ENCODE data around the gene REM2.
A peak's percentile ranks its signal among the peaks of the same experiment; 100 is the strongest.
"Not testable (repeated sequence)": the region's sequence is repeated elsewhere in the genome, so short reads cannot be mapped to it uniquely, and the experiment has no call there.

Gene REM2

GRCh38 chr14:22896760-22897159 is 13.7 kb downstream of the REM2 start:
- no peak for DNase-seq (ENCODE audit: low read depth in 3 of 3)

- no peak for DNase-seq (ENCODE audit: low read depth in 3 of 3)
Observed at GRCh38 chr14:22897357-22897756, 14.3 kb downstream of the REM2 start.

- DNase-seq (ENCODE audit: low read depth in 3 of 3), result no peak
Observed at GRCh38 chr14:22898302-22899090, 15.5 kb downstream of the REM2 start.

DNA sequence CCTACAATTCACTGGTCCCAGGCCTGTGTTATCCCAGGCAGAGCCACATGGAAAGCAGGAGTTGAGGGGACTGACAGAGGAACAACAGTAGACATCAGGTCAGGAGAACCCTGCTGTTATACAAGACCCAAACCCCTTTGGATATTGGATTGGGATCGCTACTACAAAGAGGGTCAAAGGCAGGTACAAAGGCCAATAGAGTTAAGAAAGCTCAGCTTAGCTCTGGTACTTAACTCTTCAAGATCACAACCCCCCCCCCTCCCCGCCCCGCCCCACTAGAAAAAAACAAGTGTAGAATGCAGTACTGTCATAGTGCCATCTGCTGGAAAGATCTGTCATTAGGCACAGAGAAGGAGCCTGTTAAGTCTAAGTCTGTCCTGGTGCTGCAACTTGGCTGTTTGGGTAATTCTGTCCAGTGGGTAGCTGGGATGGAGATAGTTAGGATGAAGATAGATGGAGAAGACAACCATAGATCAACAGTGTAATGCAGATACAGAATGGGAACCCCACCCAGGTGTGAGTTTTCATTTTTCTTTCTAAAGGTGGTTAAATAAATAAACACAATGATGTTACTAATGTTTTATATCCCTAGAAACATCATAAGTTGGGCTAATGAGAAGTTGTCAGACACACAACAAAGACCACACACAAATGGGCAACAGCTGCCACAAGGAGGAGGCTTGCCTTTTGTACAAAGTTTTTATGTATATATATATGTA is 17.2 kb downstream of the REM2 start:
- peak in 1 of 3 experiments; percentile 32 for DNase-seq (ENCODE audit: low read depth in 3 of 3)

DNA sequence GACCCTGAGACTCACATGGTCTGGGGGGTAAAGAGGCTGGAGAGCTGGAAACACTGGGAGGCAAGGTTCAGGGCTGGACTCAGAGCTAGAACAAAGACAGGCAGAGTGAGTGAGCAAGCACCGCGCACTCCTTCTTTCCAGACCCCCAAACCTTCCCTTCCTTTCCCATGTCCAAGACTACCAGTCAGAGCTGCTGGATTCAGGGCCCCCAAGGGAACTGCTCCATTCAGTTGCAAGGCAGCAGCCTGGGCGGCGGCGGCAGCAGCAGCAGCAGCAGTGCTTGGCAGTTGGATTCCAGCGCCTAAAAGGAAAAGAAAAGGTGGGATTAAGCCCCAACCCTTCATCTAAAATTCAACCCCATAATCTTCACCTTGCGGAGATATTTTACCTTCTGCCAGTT is 18.8 kb downstream of the REM2 start:
- no peak for DNase-seq (ENCODE audit: low read depth in 3 of 3)

DNA sequence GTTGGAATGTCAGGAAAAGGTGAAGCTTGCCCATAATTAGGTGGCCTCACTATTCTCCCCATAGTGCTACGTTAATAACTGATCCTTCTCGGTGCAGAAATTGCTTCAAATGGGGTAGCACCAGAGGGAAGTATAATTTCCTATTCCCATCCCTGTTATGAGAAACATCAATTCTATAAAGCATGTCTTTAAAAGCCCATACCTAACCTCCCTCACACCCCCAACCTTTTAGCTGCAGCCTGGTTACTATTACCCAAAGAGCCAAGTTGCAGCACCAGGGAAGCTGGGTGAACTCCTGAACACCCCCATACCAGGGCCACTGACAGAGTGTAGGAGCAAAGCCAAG is 20.7 kb downstream of the REM2 start:
- no peak for DNase-seq (ENCODE audit: low read depth in 3 of 3)

DNA sequence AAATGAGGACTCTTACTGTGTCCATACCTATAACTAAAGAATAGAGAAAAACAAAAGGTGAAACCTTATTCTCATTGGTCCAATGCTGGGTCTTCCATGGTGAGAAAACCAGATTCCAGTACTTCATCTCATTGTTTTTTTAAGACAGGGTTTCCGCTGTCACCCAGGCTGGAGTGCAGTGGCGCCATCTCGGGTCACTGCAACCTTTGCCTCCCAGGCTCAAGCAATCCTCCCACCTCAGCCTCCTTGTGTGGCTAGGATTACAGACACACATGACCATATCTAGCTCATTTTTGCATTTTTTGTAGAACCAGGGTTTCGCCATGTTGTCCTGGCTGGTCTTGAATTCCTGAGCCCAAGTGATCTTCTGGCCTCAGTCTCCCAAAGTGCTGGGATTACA is 22.6 kb downstream of the REM2 start:
- DNase-seq (ENCODE audit: low read depth in 3 of 3), result no peak

DNA sequence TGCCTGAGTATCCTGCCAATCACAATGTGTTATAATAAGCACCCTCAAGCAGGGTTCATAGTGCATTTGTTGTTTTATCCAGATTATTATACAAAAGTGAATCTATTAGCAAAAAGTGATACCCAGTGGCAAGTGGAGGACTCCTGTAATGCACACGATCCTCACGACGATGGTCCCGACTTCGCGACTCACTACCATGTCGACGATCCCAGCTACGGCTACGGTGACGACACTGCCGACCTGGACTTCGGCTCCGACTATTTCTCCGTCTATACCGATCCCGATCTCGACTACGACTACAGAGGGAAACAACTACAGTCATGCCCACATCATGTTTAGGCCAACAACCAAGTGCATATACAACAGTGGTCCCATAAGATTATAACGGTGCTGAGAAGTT is 23.1 kb downstream of the REM2 start:
- DNase-seq (ENCODE audit: low read depth in 3 of 3), result no peak

GRCh38 chr14:22907429-22907828 is 24.4 kb downstream of the REM2 start:
- no peak for DNase-seq (ENCODE audit: low read depth in 3 of 3)

GRCh38 chr14:22908601-22909000 is 25.6 kb downstream of the REM2 start:
- no peak for DNase-seq (ENCODE audit: low read depth in 3 of 3)

DNA sequence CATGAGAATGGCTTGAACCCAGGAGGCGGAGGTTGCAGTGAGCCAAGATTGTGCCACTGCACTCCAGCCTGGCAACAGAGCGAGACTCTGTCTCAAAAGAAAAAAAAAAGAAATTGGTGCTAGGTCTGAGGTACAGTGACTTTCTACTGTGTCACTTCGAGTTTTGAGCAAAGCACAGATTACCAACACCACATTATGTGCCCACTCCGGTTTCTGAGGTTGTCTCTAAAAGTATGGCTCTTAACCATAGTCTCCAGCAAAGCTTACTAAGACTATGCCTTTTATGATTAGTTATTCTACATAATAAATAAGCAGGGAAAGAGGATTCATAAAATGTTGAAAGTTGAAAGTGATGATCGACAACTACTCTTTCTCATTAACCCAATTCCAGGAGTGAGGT is 27.9 kb downstream of the REM2 start:
- DNase-seq (ENCODE audit: low read depth in 3 of 3), result no peak

DNA sequence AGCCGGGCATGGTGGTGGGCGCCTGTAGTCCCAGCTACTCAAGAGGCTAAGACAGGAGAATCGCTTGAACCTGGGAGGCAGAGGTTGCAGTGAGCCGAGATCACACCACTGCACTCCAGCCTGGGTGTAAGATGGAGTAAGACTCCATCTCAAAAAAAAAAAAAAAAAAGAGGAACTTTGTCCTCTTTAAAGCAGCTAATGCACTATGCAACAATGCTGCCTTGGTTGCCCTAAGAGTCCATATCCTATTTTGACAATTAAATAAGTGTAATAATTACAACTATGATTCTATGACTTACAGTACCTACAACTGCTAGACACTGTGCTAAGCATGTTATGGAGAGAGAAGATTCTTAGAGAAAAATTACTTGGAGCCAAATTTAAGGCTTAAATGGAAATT is 31.8 kb downstream of the REM2 start:
- DNase-seq (ENCODE audit: low read depth in 3 of 3), result not testable (repeated sequence)

DNA sequence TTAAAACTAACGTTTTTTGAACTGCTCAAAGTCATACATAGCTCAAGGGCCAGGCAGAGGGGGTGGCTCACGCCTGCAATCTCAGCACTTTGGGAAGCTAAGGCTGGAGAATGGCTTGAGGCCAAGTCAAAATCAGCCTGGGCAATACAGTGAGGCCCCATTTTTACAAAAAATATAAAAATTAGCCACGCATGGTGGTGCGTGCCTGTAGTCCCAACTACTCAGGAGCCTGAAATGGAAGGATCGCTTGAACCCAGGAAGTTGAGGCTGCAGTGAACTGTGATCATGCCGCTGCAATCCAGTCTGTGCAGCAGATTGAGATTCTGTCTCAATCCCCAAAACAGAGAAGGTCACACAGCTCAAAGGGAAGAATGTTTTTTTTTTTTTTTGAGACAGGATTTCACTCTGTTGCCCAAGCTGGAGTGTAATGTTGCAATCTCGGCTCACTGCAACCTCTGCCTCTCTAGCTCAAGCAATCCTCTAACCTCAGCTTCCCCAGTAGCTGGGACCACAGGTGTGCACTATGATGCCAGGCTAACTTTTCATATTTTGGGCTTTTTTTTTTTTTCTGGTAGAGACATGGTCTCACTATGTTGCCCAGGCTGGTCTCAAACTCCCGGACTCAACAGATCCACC is 33.0 kb downstream of the REM2 start:
- no peak for DNase-seq (ENCODE audit: low read depth in 3 of 3)

GRCh38 chr14:22918804-22919600 is 36.0 kb downstream of the REM2 start, which contains the start of gene RBM23:
RBM23 (minus strand) TSS chr14:22919149.
- DNase-seq (ENCODE audit: low read depth in 3 of 3), result peak; percentile 99 to 100 (median 99)

DNA sequence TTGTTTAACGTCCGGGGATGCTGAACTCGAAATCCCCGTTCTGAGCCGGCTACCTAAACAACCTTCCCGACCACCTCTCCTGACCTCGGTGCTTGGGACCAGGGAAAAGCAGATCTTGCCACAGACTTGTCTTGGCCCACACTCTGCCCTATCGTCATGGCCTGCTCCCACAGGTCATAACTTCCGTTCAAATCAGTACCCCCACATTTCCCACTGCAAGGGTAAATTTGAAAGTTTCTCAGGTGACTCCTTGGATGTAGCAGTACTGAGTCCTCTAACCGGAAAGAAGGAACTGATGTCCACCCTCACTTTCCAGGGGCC is 36.5 kb downstream of the REM2 start:
- no peak for DNase-seq (ENCODE audit: low read depth in 3 of 3)

- no peak for DNase-seq (ENCODE audit: low read depth in 3 of 3)
Observed at GRCh38 chr14:22920697-22921096, 37.7 kb downstream of the REM2 start.

GRCh38 chr14:22922294-22922693 is 39.3 kb downstream of the REM2 start:
- no peak for DNase-seq (ENCODE audit: low read depth in 3 of 3)

- DNase-seq (ENCODE audit: low read depth in 3 of 3), result no peak
Observed at GRCh38 chr14:22923746-22924145, 40.7 kb downstream of the REM2 start.

DNA sequence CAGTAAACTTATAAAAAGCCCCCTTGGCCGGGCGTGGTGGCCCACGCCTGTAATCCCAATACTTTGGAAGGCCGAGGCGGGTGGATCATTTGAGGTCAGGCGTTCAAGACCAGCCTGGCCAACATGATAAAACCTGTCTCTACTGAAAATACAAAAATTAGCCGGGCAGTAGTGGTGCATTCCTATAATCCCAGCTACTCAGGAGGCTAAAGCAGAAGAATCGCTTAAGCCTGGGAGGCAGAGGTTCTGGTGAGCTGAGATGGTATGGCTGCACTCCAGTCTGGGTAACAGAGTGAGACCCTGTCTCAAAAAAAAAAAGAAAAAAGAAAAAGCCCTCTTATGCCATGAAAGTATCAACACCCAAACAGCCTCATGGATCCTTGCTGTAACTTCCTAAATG is 42.5 kb downstream of the REM2 start:
- no peak for DNase-seq (ENCODE audit: low read depth in 3 of 3)

DNA sequence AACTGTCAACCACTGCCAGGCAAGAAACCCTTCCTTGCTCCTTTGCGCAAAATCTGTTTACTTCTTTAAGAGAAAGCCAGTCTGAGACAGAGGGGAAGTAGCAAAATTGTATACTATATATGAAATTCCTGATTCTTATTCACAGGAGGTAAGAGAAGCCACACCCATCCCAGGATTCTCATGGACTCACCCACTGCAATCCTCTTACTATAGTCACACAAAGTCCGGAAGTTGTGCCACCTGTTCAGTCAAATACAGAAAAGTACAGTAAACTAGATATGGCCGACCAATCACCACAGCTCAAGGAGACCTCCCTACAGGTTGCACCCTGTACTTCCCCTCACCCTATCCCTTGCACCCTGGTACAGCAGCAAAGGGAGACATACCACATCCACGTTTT is 43.3 kb downstream of the REM2 start:
- DNase-seq (ENCODE audit: low read depth in 3 of 3), result no peak

GRCh38 chr14:22928237-22929103 is 45.4 kb downstream of the REM2 start:
- DNase-seq (ENCODE audit: low read depth in 3 of 3), result no peak
